SU-DHL-6 (cell line): ENCODE measurements around the gene POP4.

Experiments used
- H2AFZ ChIP-seq: fragments of 200-600 bp; sonication (generic); 2 replicates; pipeline ENCODE4 v1.6.1; 2014; ENCODE audit warnings: low read depth, mild to moderate bottlenecking, moderate library complexity, mixed read lengths, antibody characterized with exemption, low read length; ENCODE audit not compliant: severe bottlenecking
- H3F3A ChIP-seq: fragments of 200-600 bp; shearing (Covaris generic); 2 replicates; pipeline ENCODE4 v1.6.0; 2016; ENCODE audit warnings: antibody characterized with exemption, mild to moderate bottlenecking; ENCODE audit not compliant: insufficient read depth
- H3K27ac ChIP-seq: fragments of 200-600 bp; sonication (generic); 2 replicates; pipeline ENCODE4 v1.5.1; 2016; ENCODE audit warnings: low read depth, mild to moderate bottlenecking, low read length, moderate library complexity, mixed read lengths
- H3K27me3 ChIP-seq: fragments of 200-600 bp; sonication (generic), shearing (Covaris generic); 2 replicates; pipeline ENCODE4 v1.6.0; 2014; ENCODE audit warnings: mild to moderate bottlenecking, low read length
- H3K36me3 ChIP-seq: fragments of 200-600 bp; sonication (generic); 2 replicates; pipeline ENCODE4 v1.6.1; 2014; ENCODE audit warnings: mild to moderate bottlenecking, low read length, mixed read lengths
- H3K4me2 ChIP-seq: fragments of 300-600, 200-600 bp; shearing (Covaris generic), sonication (generic); 2 replicates; pipeline ENCODE4 v1.6.0; 2014; ENCODE audit warnings: low read length, low read depth, mild to moderate bottlenecking; ENCODE audit not compliant: poor library complexity, severe bottlenecking
- H3K4me3 ChIP-seq: fragments of 200-600 bp; sonication (generic); 2 replicates; pipeline ENCODE4 v1.5.1; 2014; ENCODE audit warnings: antibody characterized with exemption, low read length, mild to moderate bottlenecking, mixed read lengths; ENCODE audit not compliant: insufficient read depth, poor library complexity, severe bottlenecking
- H3K79me2 ChIP-seq: fragments of 200-600 bp; sonication (generic); 2 replicates; pipeline ENCODE4 v1.6.1; 2014; ENCODE audit warnings: mild to moderate bottlenecking, low read length, moderate library complexity; ENCODE audit not compliant: insufficient read depth
- H3K9ac ChIP-seq: fragments of 200-600 bp; sonication (generic); 2 replicates; pipeline ENCODE4 v1.7.0; 2014; ENCODE audit warnings: mild to moderate bottlenecking, low read length
- H3K9me2 ChIP-seq: fragments of 200-600 bp; sonication (generic); replicated peaks from 2 replicates; pipeline ENCODE4 v1.6.1; 2014; ENCODE audit warnings: low read length; ENCODE audit not compliant: insufficient read depth
- H3K9me3 ChIP-seq: fragments of 200-600 bp; sonication (generic); 2 replicates; pipeline ENCODE4 v1.6.1; 2014; ENCODE audit warnings: low read length, mixed read lengths; ENCODE audit not compliant: insufficient read depth
- H4K20me1 ChIP-seq: fragments of 200-600 bp; sonication (generic); 2 replicates; pipeline ENCODE4 v1.6.1; 2014; ENCODE audit warnings: low read depth, mild to moderate bottlenecking, antibody characterized with exemption, low read length, moderate library complexity, mixed read lengths
- EZH2phosphoT487 ChIP-seq: fragments of 200-600 bp; sonication (generic), shearing (Covaris generic); conservative IDR thresholded peaks from 2 replicates; pipeline ENCODE4 v1.6.1; 2018; ENCODE audit warnings: mild to moderate bottlenecking, antibody characterized with exemption, low read length, moderate library complexity, mixed read lengths
- TF ChIP-seq, protein P1 (sequence below): fragments of 200-600 bp; sonication (generic); IDR thresholded peaks from one replicate; pipeline ENCODE4 v1.5.1; 2017; ENCODE audit warnings: antibody characterized with exemption, mild to moderate bottlenecking, low read length, moderate library complexity; ENCODE audit not compliant: insufficient read depth, poor library complexity, severe bottlenecking

Gene POP4

DNA sequence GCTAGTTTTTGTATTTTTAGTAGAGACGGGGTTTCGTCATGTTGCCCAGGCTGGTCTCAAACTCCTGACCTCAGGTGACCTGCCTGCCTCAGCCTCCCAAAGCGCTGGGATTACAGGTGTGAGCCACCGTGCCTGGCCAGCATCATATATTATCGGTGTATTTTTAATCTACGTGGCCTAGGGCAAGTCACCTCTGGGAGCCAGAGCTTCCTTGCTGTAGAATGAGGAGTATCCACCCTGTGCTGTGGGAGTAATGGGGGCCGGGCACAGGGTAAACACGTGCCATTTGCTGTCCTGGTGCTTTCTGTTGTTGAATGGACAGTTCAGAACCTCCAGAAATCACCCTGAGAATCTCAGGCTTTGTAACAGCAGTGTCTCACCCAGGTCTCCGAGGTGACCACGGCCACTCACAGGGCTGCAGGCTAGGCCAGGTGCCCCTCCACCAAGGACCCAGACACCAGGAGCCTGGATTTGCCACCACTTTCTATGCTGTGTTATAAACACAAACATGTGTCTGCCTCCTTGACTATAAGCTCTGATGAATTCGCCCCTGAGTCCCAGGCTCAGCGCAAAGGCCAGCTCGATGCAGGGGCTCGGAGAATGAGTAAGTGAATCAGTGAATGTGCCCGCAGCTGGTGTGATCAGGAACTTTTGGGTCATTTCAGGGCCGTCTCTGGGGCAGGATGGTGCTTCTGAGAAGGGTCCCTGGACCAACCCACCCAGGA is 22.7 kb downstream of the POP4 start:
- no peaks in the 10 kb centered on the region for H3K27me3 ChIP-seq
- H3K27ac ChIP-seq, result no peak overlapping the region
- TF ChIP-seq, protein P1, sequence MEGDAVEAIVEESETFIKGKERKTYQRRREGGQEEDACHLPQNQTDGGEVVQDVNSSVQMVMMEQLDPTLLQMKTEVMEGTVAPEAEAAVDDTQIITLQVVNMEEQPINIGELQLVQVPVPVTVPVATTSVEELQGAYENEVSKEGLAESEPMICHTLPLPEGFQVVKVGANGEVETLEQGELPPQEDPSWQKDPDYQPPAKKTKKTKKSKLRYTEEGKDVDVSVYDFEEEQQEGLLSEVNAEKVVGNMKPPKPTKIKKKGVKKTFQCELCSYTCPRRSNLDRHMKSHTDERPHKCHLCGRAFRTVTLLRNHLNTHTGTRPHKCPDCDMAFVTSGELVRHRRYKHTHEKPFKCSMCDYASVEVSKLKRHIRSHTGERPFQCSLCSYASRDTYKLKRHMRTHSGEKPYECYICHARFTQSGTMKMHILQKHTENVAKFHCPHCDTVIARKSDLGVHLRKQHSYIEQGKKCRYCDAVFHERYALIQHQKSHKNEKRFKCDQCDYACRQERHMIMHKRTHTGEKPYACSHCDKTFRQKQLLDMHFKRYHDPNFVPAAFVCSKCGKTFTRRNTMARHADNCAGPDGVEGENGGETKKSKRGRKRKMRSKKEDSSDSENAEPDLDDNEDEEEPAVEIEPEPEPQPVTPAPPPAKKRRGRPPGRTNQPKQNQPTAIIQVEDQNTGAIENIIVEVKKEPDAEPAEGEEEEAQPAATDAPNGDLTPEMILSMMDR, result no peak
- TF ChIP-seq EZH2phosphoT487, result no peak
- no peaks in the 10 kb centered on the region for H3F3A ChIP-seq
- no peak overlapping the region for H3K9ac ChIP-seq
- no peaks in the 10 kb centered on the region for H3K79me2 ChIP-seq
- H3K4me3 ChIP-seq, result no peak overlapping the region
- H4K20me1 ChIP-seq, result no peaks in the 10 kb centered on the region
- H3K36me3 ChIP-seq, result no peaks in the 10 kb centered on the region
- no peaks in the 10 kb centered on the region for H3K9me2 ChIP-seq
- no peak overlapping the region for H2AFZ ChIP-seq
- no peak overlapping the region for H3K4me2 ChIP-seq
- H3K9me3 ChIP-seq, result no peaks in the 10 kb centered on the region

DNA sequence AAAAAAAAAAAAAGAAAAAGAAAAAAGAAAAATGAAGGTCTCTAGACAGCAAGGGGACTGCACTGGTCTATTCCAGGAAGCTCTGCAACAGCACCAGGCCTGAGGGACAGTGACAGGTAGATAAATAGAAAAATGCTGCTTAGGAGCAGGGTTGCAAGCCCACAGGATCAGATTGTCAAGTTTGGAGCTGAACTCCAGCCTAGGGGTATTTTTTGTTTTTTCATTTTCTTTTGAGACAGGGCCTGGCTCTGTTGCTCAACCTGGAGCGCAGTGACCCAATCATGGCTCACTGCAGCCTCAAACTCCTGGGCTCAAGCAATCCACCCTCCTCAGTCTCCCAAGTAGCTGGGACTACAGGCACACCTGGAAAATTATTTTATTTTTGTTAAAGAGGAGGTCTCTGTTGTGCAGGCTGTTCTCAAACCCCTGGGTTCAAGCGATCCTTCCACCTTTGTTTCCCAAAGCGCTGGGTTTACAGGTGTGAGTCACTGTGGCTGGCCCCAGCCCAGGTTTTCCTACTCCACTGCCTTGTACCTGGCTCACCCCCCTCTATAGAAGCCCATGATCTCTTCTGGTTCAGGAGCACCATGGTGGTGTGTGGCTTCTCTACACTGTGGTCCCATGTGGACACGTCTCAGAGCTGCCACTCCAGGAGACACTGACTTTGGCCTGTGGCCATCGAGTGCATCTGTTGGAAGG is 23.9 kb downstream of the POP4 start:
- H3K27me3 ChIP-seq, result no peaks in the 10 kb centered on the region
- TF ChIP-seq, protein P1, result no peak
- no peak for TF ChIP-seq EZH2phosphoT487
- no peak overlapping the region for H3K9ac ChIP-seq
- H3K79me2 ChIP-seq, result no peaks in the 10 kb centered on the region
- no peaks in the 10 kb centered on the region for H3F3A ChIP-seq
- H3K27ac ChIP-seq, result no peak overlapping the region
- H3K4me3 ChIP-seq, result no peak overlapping the region
- no peaks in the 10 kb centered on the region for H3K9me2 ChIP-seq
- H2AFZ ChIP-seq, result no peak overlapping the region
- no peaks in the 10 kb centered on the region for H4K20me1 ChIP-seq
- H3K9me3 ChIP-seq, result no peaks in the 10 kb centered on the region
- no peaks in the 10 kb centered on the region for H3K36me3 ChIP-seq
- H3K4me2 ChIP-seq, result no peak overlapping the region

DNA sequence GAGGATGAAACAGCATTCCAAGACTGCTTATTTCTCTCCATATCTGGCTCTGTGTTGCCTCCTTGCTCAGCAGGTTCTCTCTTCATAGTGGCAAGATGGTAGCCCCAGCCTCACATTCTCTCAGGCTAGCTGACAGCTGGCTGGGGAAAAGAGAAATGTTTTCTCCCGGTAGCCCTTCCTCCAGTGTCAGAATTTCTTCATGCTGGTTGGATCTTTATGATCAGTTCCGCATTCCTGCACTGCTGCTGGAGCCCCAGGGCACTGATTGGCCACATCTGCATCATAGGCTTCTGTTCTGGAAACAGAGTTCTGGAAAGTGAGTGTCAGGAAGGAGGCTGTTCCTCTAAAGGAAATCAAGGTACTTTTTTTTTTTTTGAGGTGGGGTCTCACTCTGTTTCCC is 24.6 kb downstream of the POP4 start:
- Histone ChIP-seq H3K79me2 (no peaks in the 10 kb centered on the region), H3K27me3 (no peaks in the 10 kb centered on the region), H3F3A (no peaks in the 10 kb centered on the region), H3K9ac (no peak overlapping the region), H3K4me3 (no peak overlapping the region), H3K9me2 (no peaks in the 10 kb centered on the region), H3K4me2 (no peak overlapping the region), H3K36me3 (no peaks in the 10 kb centered on the region), H3K9me3 (no peaks in the 10 kb centered on the region), H3K27ac (no peak overlapping the region), H2AFZ (no peak overlapping the region), H4K20me1 (no peaks in the 10 kb centered on the region)
- TF ChIP-seq, protein P1, result no peak
- TF ChIP-seq EZH2phosphoT487, result no peak
